Measurements from ENCODE around the gene FRS2. TPM values are rescaled to one million over a fixed set of nuclear protein-coding genes. Genes with fewer than 3 reads are reported as not detected.
A peak's percentile ranks its signal among the peaks of the same experiment; 100 is the strongest.

The FRS2 gene
- total RNA-seq, 2 experiments from 2014 or later: 21.7 to 24.9 TPM

GRCh38 chr12:69457433-69457832, 12.8 kb upstream of the FRS2 start:
- Mint-ChIP-seq H3K4me3 (no peak overlapping the region), H3K9me3 (no peaks in the 10 kb centered on the region), H3K27me3 (peaks cover 5% of the 10 kb centered on the region), H3K4me1 (ENCODE audit: low read depth) (no peaks in the 10 kb centered on the region), H3K27ac (no peak overlapping the region), H3K36me3 (ENCODE audit: low read depth) (no peaks in the 10 kb centered on the region)
- intact Hi-C loops (cut with DNase I, micrococcal nuclease): loop anchor here in 1 of 2 experiments (5.0 kb wide), 1 partner anchor 70 kb away; no protein-coding TSS in a partner anchor
- Histone ChIP-seq H3K27me3 (ENCODE audit: control insufficient read depth in 1 of 2, insufficient read depth in 2 of 2, low read length in 2 of 2) (no peaks in the 10 kb centered on the region), H3K27ac (ENCODE audit: low read depth in 1 of 2, low read length in 2 of 2) (no peak overlapping the region), H3K9me3 (ENCODE audit: control insufficient read depth in 1 of 2, insufficient read depth in 1 of 2, low read length in 2 of 2) (no peaks in the 10 kb centered on the region), H3K36me3 (ENCODE audit: insufficient read depth, low read length) (no peaks in the 10 kb centered on the region), H3K4me3 (ENCODE audit: low read length) (no peak overlapping the region), H3K4me1 (ENCODE audit: insufficient read depth, low read length) (no peaks in the 10 kb centered on the region)
- no peak for DNase-seq
- ChIA-PET CTCF (no interaction called here), POLR2A (no interaction called here)
- no peak for ATAC-seq (ENCODE audit: poor library complexity)
- no peak for TF ChIP-seq CTCF (IDR thresholded peaks at IDR 0.05)

GRCh38 chr12:69459477-69459876, 10.7 kb upstream of the FRS2 start:
- Mint-ChIP-seq H3K4me3 (no peak overlapping the region), H3K27ac (no peak overlapping the region), H3K27me3 (peaks cover 5% of the 10 kb centered on the region), H3K9me3 (no peaks in the 10 kb centered on the region), H3K36me3 (ENCODE audit: low read depth) (no peaks in the 10 kb centered on the region), H3K4me1 (ENCODE audit: low read depth) (no peaks in the 10 kb centered on the region)
- ChIA-PET CTCF (no interaction called here), POLR2A (interaction anchor here (1.2 kb wide), 1 partner anchor 11 kb away, joined by 3 read pairs; the partner anchor contains the start of gene FRS2)
- H3K4me1 ChIP-seq (ENCODE audit: insufficient read depth, low read length): no peaks in the 10 kb centered on the region
- H3K36me3 ChIP-seq (ENCODE audit: insufficient read depth, low read length): no peaks in the 10 kb centered on the region
- H3K27ac ChIP-seq (ENCODE audit: low read depth in 1 of 2, low read length in 2 of 2): no peak overlapping the region
- ATAC-seq (ENCODE audit: poor library complexity) (no peak), DNase-seq (no peak)
- H3K27me3 ChIP-seq (ENCODE audit: control insufficient read depth in 1 of 2, insufficient read depth in 2 of 2, low read length in 2 of 2): peaks cover 0 to 2% of the 10 kb centered on the region in 2 experiments
- H3K4me3 ChIP-seq (ENCODE audit: low read length): no peak overlapping the region
- intact Hi-C loops (cut with DNase I, micrococcal nuclease): loop anchor here in 1 of 2 experiments (5.0 kb wide), 1 partner anchor 72 kb away; no protein-coding TSS in a partner anchor
- no peak for TF ChIP-seq CTCF (IDR thresholded peaks at IDR 0.05)
- no peaks in the 10 kb centered on the region for H3K9me3 ChIP-seq (ENCODE audit: control insufficient read depth in 1 of 2, insufficient read depth in 1 of 2, low read length in 2 of 2)

GRCh38 chr12:69464428-69464827, 5.8 kb upstream of the FRS2 start:
- H3K27me3 Mint-ChIP-seq: peaks cover 5% of the 10 kb centered on the region
- no peaks in the 10 kb centered on the region for H3K36me3 Mint-ChIP-seq (ENCODE audit: low read depth)
- no peak for TF ChIP-seq CTCF (IDR thresholded peaks at IDR 0.05)
- peaks cover 0 to 2% of the 10 kb centered on the region in 2 experiments for H3K27me3 ChIP-seq (ENCODE audit: control insufficient read depth in 1 of 2, insufficient read depth in 2 of 2, low read length in 2 of 2)
- H3K27ac Mint-ChIP-seq: no peak overlapping the region
- POLR2A ChIA-PET: no interaction called here
- no peak overlapping the region for H3K27ac ChIP-seq (ENCODE audit: low read depth in 1 of 2, low read length in 2 of 2)
- intact Hi-C loops (cut with DNase I, micrococcal nuclease): loop anchor here in 1 of 2 experiments (10.0 kb wide), 1 partner anchor 310 kb away; no protein-coding TSS in a partner anchor
- no peaks in the 10 kb centered on the region for H3K4me1 Mint-ChIP-seq (ENCODE audit: low read depth)
- no peak overlapping the region for H3K4me3 Mint-ChIP-seq
- no peaks in the 10 kb centered on the region for H3K4me1 ChIP-seq (ENCODE audit: insufficient read depth, low read length)
- H3K9me3 Mint-ChIP-seq: no peaks in the 10 kb centered on the region
- H3K4me3 ChIP-seq (ENCODE audit: low read length): no peak overlapping the region
- H3K36me3 ChIP-seq (ENCODE audit: insufficient read depth, low read length): no peaks in the 10 kb centered on the region
- no peaks in the 10 kb centered on the region for H3K9me3 ChIP-seq (ENCODE audit: control insufficient read depth in 1 of 2, insufficient read depth in 1 of 2, low read length in 2 of 2)
- DNase-seq (peak in 1 of 14 experiments; percentile 16), ATAC-seq (ENCODE audit: poor library complexity) (no peak)
- CTCF ChIA-PET: interaction anchor here (0.6 kb wide), 1 partner anchor 107 kb away, joined by 6 read pairs; no protein-coding TSS in a partner anchor

All from CD4-positive, alpha-beta T cell (primary cell).